HPDE6-E6E7 (cell line): ENCODE measurements around the gene PIM2.

Source experiments
- DNase-seq: peaks from one replicate; pipeline ENCODE4 v3.0.0; 2011; ENCODE audit warnings: missing footprints; ENCODE audit errors: extremely low spot score

The PIM2 gene

GRCh38 chrX:48918643-48919340 lies at the start of gene PIM2:
Gene PIM2, minus strand, starts transcription at chrX:48919024. Its CDS starts 190 bp downstream, at chrX:48918834.
- peak; percentile 74 for DNase-seq

GRCh38 chrX:48968377-48968776 lies 49.6 kb upstream of the PIM2 start:
- no peak for DNase-seq

GRCh38 chrX:48966796-48967579 lies 48.2 kb upstream of the PIM2 start:
- DNase-seq, result no peak

DNA sequence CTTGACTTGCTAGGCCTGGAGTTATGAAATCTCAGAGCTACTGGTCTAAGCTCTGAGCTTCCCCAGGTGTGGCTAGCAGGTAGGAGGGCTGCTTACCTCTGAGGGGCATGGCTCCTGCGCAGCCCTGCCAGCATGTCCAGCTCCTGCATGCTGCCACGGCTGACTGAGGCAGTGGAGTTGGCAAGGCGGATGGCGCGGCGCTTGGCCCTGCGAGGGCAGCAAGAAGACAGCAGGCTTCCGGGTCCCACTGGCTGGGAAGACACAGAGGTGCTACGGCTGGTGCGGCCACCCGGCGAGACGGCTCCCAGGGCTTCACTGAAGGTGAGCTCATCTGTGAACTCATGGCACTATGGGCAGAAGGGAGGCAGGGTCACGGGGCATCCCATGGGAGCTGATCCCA lies 47.1 kb upstream of the PIM2 start:
- DNase-seq, result no peak

- DNase-seq, result no peak
Measured at GRCh38 chrX:48961585-48962091, 42.8 kb upstream of the PIM2 start.

GRCh38 chrX:48960291-48960690 lies 41.5 kb upstream of the PIM2 start:
- DNase-seq, result no peak

- DNase-seq, result no peak
Measured at GRCh38 chrX:48958635-48959094, 39.8 kb upstream of the PIM2 start.

DNA sequence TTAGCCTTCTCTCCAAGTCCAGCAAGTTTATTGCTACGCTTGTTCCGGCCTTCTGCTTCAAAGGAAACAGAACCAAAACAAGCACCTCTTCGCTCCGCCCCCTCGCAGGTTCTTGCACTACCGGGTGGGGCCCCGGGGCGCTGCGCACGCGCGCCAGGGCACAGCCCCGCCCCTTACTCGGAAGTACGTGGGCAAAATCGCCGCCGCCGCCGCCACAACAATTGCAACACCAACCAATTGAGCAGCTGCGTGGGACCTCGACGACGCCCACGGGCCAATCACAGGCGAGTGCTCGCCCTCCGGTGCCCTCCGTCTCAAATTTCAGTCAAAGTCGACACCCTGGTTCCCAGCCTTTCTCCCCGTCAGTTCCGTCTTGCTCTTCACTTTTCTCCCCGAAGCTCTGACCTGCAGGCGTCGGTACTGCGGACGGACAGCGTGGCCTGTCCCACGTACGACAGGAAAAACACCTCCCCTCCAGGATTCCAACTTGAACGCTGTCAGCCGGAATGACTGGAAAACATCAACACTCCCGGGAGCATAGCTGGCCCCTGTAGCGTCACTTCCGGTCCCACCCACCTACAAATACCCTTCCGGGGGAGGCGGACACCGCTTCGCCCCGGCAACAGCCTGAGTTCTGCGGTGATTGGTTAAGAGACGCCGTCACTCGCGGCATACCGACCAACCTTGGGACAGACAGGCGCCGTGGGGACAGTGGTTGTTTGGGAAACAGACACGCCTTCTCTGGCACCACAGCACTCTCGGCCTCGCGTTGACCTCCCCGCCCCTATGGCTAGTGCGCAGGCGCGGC lies 39.2 kb upstream of the PIM2 start:
- DNase-seq, result peak; percentile 84

- DNase-seq, result no peak
Measured at GRCh38 chrX:48957477-48957826, 38.6 kb upstream of the PIM2 start, which contains the start of gene OTUD5. Gene OTUD5, minus strand, starts transcription at chrX:48957607. Its CDS starts 37 bp downstream, at chrX:48957570.

- no peak for DNase-seq
Measured at GRCh38 chrX:48956728-48957414, 38.0 kb upstream of the PIM2 start.

DNA sequence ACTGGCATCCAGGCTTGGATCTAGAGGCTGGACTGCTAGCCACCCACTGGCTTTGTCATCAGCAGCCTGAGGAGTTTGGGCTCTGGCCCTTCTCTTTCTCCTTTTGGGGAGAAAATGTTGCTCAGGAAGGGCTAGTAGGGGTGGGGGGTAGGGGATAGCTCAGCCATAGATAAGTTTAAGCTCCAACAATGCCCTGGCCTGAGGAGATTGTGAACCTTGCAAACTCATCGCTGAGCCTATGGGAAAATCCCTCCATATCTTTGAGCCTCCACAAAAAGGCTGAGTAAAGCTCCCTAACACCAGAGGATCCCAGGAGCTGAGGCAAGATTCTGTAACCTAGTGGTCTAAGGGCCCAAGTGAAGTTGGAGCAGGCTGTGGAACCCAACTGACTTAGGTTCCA lies 29.8 kb upstream of the PIM2 start:
- no peak for DNase-seq

DNA sequence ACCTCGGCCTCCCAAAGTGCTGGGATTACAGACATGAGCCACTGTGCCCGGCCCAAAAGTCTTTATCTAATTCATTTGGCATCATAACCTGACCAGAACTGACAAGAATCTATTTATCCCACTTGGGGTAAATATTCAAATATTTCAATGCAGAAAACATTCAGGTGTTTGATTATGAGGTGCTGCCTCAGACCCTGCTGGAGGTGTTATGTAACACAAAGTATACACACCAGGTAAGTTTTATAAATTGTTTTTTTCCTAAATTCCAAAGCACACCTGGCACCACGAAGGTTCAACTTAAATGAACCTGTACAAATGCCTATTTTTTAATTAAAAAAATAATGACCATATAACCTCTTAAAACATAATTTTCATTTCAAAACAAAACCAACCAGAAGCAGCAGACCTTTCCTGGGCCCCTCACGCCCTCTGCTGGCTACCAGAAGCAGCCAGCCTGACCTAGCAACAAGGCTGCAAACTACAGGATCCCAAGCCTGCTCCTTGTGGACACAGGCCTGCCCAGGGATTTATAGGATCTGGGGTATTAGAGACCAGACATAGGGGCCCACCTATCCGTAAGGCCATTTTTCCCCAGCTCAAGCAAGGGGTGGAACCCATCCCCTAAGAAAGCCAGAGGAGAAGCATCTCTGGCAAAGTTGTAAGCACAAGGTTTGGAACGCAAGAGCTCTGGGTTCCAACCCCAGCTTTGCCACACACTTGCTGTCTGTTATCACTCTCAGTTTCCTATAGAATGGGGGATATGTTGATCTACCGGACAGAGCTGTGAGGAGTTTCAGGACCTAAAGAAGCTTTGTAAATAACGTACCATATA lies 26.9 kb upstream of the PIM2 start:
- DNase-seq, result peak; percentile 33

DNA sequence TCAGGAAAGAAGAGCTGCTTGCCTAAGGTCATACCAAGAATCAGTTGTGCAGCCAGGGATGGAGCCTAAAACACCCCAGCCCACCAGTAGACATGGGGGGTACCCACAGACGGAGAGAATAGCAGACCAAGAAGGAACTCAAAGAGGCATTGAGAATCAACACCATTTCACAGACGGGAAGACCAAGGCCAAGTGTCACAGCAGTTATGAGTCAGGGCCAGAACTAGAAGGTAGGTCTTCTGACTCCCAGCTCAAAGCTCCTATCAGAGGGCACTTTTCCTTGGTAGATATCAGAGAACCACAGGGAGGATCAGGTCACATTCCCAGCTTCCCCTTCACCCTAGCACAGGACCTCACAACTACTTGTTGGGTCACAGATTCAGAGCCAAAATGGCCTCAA lies 24.1 kb upstream of the PIM2 start:
- DNase-seq, result no peak

DNA sequence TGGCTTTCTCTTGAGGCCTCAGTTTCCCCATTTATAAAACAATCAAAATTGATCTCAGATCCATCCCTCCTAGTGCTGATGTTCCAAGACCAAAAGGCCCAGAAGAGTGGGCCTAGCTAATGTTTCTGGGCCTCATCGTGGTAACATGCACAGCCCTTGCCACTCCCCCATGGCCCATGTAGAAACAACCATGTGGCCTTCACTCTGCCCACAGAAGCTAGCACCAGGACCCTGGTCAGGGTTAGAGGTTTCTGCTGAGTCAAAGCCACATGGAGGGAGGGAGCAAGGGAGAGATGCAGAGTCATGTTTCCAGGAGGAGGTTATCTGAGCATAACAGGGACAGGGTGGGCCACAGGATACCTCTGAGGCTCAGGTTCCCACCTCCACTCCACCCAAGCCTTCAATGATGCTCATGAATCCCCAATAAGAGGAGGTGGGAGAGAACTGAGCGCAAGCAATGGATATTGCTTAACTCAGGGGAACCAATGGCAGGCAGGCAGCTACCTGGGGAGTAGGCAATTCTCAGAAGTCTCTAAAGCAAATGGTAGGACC lies 21.7 kb upstream of the PIM2 start:
- no peak for DNase-seq

DNA sequence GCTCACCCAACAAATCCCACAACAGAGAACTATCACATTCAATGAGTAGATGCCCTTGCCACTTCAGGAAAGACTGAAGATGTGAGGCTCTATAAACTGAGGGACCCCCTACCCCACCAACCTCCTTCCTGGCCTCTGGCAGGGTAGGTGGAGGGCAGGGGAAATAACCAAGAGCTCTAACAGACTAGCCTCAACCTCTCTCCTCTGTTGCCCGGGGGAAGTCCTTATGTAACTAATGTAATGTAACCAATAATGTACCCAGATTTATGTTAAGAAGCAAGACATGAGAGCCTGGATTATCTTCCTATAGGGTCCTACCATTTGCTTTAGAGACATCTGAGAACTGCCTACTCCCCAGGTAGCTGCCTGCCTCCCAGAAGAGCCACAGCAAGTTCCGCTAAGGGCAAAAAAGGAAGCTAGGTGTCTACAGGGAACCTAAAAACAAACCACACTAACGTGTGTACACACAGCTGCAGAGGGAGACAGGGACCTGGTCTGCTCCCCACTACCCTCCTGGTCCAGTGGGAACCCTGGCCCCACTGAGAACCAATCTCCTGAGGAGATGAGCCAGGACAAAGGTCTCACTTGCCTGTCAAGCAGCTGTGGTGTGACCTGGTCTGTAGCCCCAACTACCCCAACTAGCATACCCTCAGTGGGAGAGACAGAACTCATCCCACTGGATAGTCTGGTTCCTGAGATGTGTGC lies 20.9 kb upstream of the PIM2 start:
- no peak for DNase-seq

DNA sequence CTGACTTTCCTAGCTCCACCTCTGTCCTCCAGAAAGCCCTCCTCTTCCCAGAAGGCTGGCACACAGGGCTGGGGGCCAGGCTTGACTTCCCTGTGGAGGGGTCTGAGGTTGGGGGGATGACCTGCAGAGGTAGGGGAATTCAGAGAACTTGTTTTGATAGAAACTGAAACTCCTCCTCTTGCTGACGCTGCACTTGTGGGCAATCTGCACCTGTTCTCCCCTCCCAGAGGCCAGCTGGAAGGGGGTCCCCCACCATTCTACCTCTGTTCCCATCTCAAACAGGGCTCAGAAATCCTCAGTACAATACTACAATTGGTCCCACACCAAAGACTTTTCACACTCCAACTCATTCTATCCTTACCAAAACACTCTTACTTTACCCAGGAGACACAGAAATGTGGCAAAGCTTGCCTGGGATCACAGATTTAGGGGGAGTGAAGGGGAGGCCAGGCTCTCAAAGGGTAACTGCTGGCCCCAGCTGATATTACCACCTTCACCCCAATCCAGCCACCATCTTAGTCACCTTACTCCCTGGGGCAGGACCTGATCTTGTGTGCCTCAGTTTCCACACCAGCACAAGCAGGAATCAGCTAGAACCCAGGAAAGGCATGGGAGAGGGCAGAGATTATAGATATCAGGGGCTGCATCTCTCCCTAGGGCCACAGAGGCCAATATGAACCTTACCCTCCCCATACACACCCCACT lies 20.0 kb upstream of the PIM2 start:
- DNase-seq, result no peak

DNA sequence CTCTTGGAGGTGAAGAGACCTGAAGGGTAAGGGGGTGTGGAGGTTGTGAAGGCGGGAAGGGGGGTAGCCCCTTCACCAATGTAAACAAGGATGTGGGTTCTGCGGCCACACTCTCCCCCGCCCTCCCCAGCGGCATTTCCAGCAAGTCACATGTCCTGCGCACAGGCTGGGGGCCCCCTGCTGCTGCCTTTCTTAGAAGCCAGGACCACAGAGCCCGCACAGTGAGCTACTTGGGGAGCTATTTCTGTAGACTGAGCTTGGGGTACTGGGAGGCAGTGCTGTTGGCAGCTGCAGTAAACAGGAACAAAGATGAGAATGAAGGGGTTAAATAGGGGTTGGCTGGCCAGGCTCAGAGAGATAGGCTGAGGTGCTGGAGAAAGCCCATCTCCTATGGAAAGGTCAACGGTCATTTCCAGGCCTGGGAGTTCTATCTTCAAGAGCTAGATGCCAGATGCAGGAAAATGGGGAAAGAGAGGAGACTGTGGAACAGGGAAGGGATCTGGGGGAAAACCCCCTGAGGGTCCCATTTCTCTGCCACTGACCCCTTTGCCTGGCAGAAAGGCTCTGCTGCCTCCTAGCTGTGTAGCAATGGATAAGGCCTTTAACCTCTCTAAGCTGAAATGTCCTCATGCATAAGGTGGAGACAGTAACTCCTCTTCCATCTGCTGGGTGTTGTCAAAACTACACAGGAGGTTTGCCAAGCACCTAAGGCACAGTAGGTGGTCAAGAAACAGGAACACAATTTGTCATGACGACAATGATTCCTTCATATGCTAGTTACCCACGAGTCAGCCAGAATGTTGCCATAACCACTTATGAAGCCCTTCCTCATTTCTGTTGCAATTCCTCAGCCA lies 18.5 kb upstream of the PIM2 start:
- no peak for DNase-seq

GRCh38 chrX:48936429-48937053 lies 17.7 kb upstream of the PIM2 start:
- DNase-seq, result no peak
